B cell (primary cell): Measurements from ENCODE around the gene TBX15.

Source experiments
- EZH2 ChIP-seq: IDR thresholded peaks from 2 replicates; pipeline ENCODE4 v1.6.1; 2012; ENCODE audit warnings: borderline replicate concordance, low read depth, mild to moderate bottlenecking, moderate library complexity, low read length; ENCODE audit not compliant: insufficient read depth, poor library complexity, severe bottlenecking
- TF ChIP-seq, protein P1 (sequence below): fragments of 200-600 bp; IDR thresholded peaks from one replicate; pipeline ENCODE4 v1.8.0; 2022; ENCODE audit warnings: antibody characterized with exemption, mild to moderate bottlenecking

DNA sequence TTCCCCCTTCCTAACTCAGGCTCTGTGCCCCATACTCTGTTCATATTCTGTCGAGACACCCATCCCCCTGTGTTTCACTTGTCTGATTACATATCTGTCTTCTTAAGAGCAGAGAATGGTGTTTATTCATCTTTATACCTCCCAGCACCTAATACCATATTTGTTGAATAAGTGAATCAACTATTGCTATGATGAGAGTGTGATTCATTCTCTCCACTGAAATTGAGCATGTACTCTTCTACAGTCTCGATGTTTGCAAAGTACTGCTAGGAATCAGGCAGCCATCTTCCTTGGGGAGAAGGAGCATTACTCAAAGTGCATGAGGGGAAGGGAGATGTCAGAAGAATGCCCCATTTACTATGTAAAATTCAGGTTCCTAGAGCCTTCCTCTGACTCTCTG is 27.0 kb downstream of the TBX15 start:
- TF ChIP-seq, protein P1, sequence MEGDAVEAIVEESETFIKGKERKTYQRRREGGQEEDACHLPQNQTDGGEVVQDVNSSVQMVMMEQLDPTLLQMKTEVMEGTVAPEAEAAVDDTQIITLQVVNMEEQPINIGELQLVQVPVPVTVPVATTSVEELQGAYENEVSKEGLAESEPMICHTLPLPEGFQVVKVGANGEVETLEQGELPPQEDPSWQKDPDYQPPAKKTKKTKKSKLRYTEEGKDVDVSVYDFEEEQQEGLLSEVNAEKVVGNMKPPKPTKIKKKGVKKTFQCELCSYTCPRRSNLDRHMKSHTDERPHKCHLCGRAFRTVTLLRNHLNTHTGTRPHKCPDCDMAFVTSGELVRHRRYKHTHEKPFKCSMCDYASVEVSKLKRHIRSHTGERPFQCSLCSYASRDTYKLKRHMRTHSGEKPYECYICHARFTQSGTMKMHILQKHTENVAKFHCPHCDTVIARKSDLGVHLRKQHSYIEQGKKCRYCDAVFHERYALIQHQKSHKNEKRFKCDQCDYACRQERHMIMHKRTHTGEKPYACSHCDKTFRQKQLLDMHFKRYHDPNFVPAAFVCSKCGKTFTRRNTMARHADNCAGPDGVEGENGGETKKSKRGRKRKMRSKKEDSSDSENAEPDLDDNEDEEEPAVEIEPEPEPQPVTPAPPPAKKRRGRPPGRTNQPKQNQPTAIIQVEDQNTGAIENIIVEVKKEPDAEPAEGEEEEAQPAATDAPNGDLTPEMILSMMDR, result no peak
- TF ChIP-seq EZH2, result no peak
